Measurements from ENCODE around the gene PRKD3.
"Not testable (repeated sequence)": the region's sequence is repeated elsewhere in the genome, so short reads cannot be mapped to it uniquely, and the experiment has no call there.

Gene PRKD3

DNA sequence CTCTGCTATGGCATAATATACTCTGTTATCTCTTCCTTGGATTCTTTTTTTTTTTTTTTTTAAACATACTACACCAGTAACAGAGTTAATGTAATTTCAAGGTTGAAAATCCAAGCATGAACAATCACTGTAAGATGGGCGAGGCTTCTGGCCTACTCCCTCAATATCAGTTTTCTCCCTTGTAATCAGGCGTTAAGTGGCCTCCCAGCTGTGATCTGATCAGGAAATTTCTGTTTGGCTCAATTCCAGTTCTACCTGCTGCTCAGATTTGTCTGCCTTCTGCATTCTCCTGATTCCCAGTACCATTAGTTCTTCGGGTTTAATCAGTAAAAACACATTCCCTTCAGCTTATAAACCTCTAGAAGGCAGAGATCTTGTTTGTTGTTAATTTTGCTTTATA is 18.6 kb downstream of the PRKD3 start:
- DNase-seq, result no peak

DNA sequence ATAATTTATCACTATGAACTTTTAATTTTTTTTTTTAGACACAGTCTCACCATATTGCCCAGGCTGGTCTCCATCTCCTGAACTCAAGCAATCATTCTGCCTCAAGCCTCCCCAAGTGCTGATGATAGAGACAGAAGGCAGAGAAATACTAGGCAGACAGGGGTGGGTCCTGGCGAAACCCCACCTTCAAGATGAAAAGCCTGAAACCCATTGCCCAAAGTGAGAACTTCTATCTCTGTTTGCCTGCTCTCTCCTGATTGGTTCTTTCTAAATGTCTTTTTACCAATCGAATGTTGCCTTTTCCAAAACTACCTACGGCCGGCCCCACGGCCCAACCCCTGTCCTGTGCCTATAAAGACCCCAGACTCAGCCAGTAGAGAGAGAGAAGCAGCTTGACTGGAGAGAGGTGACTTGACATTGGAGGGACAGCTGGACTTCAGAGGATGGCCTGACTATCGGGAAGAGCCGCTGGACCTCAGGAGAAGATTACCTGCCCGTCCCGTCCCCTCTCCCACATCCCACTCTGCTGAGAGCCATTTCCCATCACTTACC is 21.9 kb downstream of the PRKD3 start:
- DNase-seq, result no peak

DNA sequence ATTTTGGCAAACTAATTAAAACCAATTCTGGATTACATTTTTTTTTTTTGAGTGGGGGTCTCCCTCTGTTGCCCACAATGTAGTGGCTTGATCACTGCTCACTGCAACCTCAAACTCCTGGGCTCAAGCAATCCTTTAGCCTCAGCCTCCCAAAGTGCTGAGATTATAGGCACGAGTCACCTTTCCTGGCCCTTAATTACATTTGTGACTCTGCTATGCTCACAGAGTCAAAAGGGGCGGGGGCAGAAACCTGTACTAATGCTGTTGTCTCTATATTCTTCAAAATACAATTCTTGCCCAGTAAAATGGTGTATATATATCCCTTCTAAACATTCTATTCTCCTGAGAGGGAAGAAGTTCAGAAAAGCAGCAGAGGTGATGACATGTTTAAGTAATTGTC is 23.2 kb downstream of the PRKD3 start:
- DNase-seq, result no peak

DNA sequence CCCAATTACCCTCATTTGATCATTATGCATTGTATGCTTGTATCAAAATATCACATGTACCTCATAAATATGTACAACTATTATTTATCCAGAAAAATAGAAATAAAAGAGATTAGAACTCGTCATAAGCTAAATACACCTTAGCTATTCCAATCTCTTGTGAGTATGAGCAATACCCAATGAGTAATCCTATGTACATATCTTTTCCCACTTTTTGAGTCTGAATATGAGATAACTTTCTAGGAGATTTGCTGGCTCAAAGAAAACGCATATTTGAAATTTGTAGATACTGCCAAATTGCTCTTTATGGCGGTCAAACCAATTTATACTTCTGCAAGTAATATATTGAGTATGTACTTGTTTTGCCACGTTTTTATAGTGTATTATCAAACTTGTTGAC is 24.1 kb downstream of the PRKD3 start:
- DNase-seq, result no peak

DNA sequence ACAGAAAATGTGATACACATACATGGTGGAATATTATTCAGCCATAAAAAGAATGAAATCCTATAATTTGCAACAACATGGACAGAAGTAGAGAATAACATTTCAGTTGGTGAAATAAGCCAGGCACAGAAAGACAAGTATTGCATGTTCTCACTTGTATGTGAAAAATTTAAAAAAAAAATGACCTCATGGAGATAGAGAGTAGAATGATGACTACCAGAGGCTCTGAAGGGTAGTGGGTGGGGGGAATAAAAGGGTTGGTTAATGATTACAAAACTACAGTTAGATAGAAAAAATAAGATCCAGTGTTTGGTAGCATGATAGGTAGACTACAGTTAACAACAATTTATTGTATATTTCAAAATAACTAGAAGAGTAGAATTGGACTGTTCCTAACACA is 24.5 kb downstream of the PRKD3 start:
- no peak for DNase-seq

DNA sequence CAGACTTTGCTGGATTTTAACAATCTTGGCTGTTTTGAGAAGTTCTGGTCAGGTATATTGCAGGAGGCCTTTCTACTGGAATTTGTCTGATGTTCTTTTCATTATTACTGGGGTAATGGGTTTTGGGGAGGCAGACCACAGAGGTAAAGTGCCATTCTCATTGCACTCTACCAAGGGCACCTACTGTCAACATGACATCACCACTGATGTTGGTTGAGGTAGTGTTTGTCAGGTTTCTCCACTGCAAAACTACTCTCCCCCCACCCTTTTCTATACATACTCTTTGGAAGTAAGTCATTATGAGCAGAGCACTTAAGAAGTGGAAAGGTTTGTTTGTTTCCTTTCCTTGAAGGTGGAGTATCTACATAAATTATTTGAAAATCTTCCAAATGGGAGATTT is 27.0 kb downstream of the PRKD3 start:
- DNase-seq, result no peak

DNA sequence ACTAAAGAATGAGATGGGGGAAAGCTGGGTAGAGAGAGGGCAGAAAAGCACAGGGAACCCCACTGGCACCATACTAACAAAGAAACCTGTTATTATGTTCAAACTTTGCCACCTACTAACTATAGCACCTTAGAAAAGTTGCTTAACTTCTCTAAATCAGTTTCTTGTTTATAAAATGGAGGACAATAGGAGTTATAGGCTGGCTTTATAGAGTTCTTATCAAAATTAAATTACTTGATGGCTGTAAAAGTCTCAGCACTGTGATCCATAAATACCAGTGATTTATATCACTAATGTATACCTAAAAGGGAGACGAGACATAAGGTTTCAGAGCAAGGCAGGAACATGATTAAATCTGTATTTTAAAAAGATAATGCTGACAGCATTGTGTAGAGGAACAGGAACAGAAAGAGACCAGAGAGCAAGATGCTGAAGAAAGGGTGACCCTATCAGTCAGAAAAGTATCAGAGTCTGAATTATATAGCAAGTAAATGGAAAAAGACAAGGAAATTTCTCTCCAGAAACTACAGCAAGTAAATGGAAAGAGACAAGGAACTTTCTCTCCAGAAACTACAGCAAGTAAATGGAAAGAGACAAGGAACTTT is 29.1 kb downstream of the PRKD3 start:
- no peak for DNase-seq

DNA sequence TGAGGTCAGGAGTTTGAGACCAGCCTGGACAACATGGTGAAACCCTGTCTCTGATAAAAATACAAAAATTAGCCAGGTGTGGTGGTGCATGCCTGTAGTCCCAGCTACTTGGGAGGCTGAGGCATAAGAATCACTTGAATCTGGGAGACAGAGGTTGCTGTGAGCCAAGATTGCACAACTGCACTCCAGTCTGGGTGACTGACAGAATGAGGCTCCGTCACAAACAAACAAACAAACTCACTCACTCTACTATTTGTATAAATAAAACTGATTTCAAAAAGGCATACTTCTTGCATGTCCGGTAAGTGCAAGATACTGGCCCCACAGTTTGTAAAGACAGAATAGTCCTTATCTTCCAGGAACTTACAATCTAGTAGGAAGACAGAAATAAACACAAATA is 29.8 kb downstream of the PRKD3 start:
- not testable (repeated sequence) for DNase-seq

DNA sequence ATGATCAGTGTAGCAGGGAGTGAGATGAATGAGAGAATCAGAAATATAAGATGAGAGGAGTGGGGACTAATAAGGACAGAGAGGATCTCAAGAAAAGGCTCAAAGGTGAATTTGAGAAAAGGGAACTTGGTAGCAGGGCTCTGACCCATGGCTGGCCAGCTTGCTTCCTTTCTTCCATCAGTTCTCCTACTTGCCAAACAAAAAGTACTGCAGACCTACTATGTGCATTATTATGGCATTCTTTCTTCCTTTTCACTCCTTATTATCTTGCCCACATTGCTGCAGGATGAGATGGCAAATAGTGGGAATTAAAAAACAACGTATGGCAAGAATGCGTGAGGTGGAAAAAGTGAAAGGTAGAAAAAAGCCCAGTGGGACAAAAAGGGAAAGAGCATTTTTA is 33.0 kb downstream of the PRKD3 start:
- DNase-seq, result no peak

DNA sequence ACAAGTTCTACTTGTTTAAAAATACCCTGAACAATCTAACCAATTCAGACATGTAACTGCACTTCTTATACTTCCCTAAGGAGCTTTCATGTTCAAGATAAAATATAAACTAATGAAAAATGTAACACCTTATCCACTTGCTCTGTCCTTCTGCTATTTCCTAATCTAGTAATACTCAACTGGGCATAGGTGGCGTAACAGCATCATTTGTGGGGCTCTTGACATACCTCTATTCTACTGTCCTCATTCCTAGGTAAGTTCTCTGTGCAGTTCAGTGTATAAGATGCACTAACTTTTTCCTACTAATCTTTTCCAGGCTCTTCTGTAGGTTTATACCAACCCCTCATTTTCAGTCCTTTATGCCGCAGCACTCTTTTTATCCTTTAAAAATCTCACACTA is 36.7 kb downstream of the PRKD3 start:
- no peak for DNase-seq

DNA sequence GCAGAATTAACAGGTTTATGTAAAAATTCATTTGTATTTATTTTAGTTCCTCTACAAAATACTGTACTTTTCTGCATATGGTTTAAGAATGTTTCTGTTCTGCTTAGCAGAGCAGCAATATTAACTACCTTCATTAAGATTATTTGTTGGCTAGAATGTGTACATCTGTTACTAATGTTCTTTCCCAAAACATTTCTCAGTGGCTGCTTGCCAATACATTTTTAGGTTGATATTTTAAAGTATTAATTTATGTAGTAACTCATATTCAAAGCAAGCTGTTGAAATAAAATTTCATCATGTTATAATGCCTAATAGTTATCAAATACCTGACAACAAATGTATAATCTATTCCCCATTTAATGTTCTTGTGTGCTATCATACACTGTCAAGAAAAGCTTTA is 40.3 kb downstream of the PRKD3 start:
- DNase-seq, result no peak

DNA sequence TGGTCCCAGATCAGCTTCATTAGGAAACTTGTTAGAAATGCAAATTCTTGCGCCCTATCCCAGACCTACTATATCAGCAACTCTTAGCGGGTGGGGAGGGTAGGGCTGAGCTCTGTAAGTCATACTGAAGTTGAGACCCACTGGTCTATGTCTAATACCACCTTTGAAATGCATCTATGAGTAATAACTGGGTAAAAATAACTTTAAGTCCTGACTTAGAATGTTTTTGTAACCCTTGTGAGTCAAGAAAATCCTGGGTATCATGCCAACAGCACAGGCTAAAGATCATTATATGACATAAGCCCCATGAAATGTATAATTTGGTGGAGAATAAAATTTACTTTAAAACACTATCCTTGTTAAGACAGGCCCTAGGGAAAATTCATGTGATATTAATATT is 41.4 kb downstream of the PRKD3 start:
- no peak for DNase-seq

DNA sequence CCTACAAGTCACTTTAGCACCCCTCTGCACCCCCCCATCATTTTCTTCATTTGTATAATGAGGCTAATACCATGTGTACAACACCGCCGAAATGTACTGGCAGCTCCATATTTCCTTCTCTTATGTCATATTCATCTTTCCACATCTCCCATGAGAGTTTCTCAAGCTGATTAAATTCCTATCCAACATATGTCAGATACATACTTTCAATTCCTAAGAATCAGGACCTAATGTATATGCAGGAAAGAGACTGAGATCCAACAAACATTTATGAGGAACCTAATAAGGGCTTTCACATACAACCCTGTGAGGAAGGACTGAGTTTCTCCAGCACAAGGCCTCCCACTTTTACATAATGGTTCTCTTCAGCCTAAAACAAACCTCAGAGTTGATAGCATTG is 41.9 kb downstream of the PRKD3 start:
- DNase-seq, result no peak

DNA sequence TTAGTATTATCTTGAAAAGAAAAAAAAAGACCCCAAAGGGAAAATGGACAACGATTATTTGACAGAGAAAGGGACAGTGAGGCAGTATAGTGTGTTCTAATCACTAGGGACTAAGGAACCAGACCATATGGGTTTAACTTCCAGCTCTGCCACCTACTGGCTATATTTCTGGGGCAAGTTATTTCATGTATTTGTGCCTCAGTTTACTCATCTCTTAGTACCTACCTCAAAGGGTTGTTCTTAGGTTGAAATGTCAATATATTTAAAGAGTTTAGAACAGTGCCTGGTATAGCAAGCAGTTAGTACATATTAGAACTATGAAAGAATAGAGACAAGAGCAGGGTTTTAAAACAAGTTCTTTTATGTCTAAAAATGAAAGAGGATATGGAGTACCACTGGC is 42.7 kb downstream of the PRKD3 start:
- no peak for DNase-seq

DNA sequence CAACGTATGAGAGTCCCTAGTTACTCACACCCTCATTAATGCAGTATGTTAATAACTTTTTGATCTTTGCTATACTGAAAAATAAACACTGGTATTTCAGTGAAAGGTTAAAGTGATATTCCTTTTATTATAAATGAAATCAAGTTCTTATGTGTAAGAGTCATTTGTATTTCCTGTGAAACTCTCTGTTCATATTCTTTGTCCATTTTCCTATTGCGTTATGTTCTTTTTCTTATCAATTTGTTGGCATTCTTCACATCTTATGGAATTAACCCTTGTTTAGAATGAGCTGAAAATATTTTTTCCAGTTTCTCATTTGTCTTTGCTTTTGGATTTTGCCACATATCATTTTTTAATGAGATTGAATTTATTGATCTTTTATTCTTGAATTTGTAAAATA is 48.3 kb downstream of the PRKD3 start:
- no peak for DNase-seq

Measured in NCI-H446 treated with DMSO at 0.1 percent for 48 hours (cell line).